Immature natural killer cell (primary cell): ENCODE results near the gene UBE2D1. TPM values are rescaled to one million over a fixed set of nuclear protein-coding genes. Genes with fewer than 3 reads are reported as not detected.

Experiments
- DNase-seq, 3 donors: peaks; one replicate each; pipeline ENCODE4 v3.0.0; 2022; ENCODE audit warnings: mixed read lengths in 1 of 3
- H3K27ac Mint-ChIP-seq, 6 donors: one replicate each; pipeline ENCODE4 v1.8.0; 2020; ENCODE audit warnings: mixed read lengths in 6 of 6, mild to moderate bottlenecking in 5 of 6, inconsistent platforms in 4 of 6, moderate library complexity in 3 of 6
- H3K27me3 Mint-ChIP-seq, 3 donors: one replicate each; pipeline ENCODE4 v1.8.0; 2020 to 2021; ENCODE audit warnings: low read depth in 3 of 3, mild to moderate bottlenecking in 3 of 3, mixed read lengths in 3 of 3, moderate library complexity in 3 of 3, inconsistent platforms in 1 of 3
- H3K36me3 Mint-ChIP-seq, 3 donors: one replicate each; pipeline ENCODE4 v1.8.0; 2020; ENCODE audit warnings: mixed read lengths in 3 of 3, inconsistent platforms in 2 of 3, mild to moderate bottlenecking in 2 of 3
- H3K4me1 Mint-ChIP-seq, 2 donors: one replicate each; pipeline ENCODE4 v1.8.0; 2020; ENCODE audit warnings: inconsistent platforms in 2 of 2, mild to moderate bottlenecking in 2 of 2, mixed read lengths in 2 of 2, moderate library complexity in 1 of 2
- H3K4me3 Mint-ChIP-seq, 5 donors: one replicate each; pipeline ENCODE4 v1.8.0; 2020; ENCODE audit warnings: mild to moderate bottlenecking in 5 of 5, mixed read lengths in 5 of 5, inconsistent platforms in 3 of 5, moderate library complexity in 3 of 5
- H3K9me3 Mint-ChIP-seq, 6 donors: one replicate each; pipeline ENCODE4 v1.8.0; 2020; ENCODE audit warnings: mild to moderate bottlenecking in 6 of 6, mixed read lengths in 6 of 6, inconsistent platforms in 4 of 6, moderate library complexity in 3 of 6
- polyA plus RNA-seq, 3 donors: library from polyadenylated mRNA; unstranded; fragments of 300-500 nt; fragmentation: Illumina TruSeq; gene quantifications; one replicate each; pipeline ENCODE4 v1.2.3, GENCODE V29; 2021

UBE2D1 gene
- polyA plus RNA-seq, 3 donors from 2014 or later = 11.7 to 23.1 (median 18.4) TPM

DNA sequence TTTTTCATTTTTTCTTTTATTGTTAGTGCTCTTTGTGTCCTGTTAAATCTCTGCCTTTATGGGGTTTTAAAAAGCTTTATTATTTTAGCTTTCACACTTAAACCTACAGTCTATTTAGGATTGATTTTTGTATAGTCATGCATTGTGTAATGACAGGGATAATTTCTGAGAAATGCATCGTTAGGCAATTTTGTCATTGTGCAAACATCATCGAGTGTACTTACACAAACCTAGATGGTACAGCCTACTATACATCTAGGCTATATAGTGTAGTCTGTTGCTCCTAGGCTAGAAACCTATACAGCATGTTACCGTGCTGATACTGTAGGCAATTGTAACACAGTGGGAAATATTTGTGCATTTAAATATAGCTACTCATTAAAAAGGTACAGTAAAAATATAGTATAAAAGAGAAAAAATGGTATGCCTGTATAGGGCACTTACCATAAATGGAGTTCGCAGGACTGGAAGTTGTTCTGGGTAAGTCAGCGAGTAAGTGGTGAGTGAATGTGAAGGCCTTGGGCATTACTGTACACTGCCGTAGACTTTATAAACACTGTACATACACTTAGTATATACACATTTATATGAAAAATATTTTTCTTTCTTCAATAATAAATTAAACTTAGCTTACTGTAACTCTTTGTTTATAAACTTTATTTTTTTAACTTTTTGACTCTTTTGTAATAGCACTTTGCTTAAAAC lies 16.0 kb downstream of the UBE2D1 start:
- Mint-ChIP-seq H3K4me3 (no peak overlapping the region), H3K9me3 (no peaks in the 10 kb centered on the region), H3K4me1 (peaks cover 19 to 31% of the 10 kb centered on the region in 2 donors), H3K36me3 (no peaks in the 10 kb centered on the region), H3K27ac (no peak overlapping the region), H3K27me3 (peaks cover 0 to 2% (median 0%) of the 10 kb centered on the region in 3 donors)
- no peak for DNase-seq

DNA sequence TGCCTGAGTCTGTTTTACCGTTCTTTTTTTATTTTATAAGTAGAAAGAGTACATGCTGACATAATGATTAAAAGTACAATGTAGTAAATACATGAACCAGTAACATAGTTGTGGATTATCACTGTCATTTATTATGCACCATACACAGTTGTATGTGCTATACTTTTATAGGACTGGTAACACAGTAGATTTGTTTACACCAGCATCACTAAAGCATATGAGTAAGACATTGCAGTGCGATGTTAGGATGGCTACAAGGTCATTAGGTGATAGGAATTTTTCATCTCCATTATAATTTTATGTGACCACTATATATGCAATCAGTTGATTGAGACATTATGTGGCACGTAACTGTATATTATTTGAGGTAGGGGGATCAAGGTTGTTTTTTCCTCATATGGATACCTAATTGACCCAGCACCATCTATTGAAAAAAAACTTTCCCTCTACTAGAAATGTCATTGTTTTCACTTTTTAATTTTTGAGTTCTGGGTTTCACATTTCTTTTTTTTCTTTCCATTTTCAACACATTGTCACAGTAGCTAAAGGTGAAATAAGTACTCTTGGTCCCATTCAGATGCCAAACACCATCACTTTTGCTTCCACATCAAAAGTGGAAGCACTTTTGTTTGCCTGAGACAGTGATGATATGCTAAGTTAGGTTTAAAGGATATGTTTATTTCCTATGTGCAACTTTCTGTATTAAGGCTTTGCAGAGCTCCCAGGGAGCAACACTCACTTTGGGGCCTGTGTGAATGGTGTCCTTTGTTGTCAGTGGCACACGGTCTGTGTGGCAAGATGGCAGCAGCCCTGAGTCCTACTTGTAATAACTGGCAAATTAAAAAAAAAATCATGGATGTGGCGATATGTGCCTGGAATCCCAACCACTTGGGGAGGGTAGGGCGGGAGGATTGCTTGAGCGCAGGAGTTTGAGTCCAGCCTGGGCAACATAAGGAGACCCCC lies 17.1 kb downstream of the UBE2D1 start:
- Mint-ChIP-seq H3K9me3 (no peaks in the 10 kb centered on the region), H3K27ac (no peak overlapping the region), H3K4me1 (peaks cover 19 to 25% of the 10 kb centered on the region in 2 donors), H3K36me3 (no peaks in the 10 kb centered on the region), H3K4me3 (no peak overlapping the region), H3K27me3 (peaks cover 0 to 2% (median 0%) of the 10 kb centered on the region in 3 donors)
- DNase-seq = no peak

DNA sequence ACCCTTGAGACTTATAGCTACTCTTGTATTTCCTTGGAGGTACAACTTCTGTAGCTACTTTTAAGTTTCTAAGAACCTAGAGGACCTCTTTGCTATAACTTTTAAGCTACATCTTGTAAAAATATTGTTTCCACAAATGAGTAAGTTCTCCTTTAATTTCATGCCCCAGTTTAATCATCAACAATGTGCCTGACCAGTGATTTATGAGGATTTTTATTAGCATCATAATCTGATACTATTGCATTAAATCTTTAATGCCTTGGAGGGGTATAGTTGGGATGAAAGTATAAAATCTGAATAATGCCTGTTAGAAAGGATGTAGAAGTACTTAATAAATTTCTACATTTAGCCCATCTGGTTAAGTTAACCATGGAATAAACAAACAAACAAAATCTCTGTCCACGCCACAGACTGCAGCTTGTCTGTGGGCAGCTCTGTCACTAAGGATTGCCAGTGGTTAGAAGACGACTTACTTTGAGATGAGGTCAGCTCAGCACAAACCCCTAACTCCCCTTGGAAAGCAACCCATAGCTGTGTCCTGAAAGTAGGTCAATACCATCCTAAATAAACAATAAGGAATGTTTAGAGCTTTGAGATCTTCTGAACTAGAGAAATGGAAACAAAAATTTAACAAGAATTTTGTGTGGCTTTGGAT lies 18.3 kb downstream of the UBE2D1 start:
- H3K9me3 Mint-ChIP-seq = no peaks in the 10 kb centered on the region
- DNase-seq = no peak
- H3K36me3 Mint-ChIP-seq = no peaks in the 10 kb centered on the region
- peak overlapping the region in 1 of 6 donors; percentile 9 for H3K27ac Mint-ChIP-seq
- peaks cover 19 to 25% of the 10 kb centered on the region in 2 donors for H3K4me1 Mint-ChIP-seq
- no peak overlapping the region for H3K4me3 Mint-ChIP-seq
- peaks cover 0 to 2% (median 0%) of the 10 kb centered on the region in 3 donors for H3K27me3 Mint-ChIP-seq

DNA sequence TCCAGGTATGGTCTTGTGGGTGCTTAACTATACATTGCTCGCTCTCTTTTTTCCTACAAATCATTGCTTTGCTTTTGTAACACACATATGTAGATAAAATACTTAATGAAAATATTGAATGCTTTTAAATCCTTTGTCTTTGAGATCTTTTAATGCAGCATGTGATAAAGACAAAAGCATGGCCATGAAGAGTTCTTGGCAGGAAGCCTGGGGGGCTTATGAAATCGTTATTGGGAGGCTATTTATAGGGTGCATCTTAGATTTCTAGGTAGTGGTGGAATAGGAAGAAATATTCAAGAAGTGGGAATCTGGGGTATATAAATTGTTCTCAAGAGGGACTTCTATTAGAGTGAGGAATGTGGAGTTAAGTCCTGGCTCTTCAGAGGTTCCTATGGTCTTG lies 21.9 kb downstream of the UBE2D1 start:
- Mint-ChIP-seq H3K4me1 (peaks cover 27 to 29% of the 10 kb centered on the region in 2 donors), H3K27ac (no peak overlapping the region), H3K9me3 (no peaks in the 10 kb centered on the region), H3K4me3 (no peak overlapping the region), H3K36me3 (peaks cover 0 to 4% (median 0%) of the 10 kb centered on the region in 3 donors), H3K27me3 (peaks cover 0 to 1% (median 0%) of the 10 kb centered on the region in 3 donors)
- no peak for DNase-seq

DNA sequence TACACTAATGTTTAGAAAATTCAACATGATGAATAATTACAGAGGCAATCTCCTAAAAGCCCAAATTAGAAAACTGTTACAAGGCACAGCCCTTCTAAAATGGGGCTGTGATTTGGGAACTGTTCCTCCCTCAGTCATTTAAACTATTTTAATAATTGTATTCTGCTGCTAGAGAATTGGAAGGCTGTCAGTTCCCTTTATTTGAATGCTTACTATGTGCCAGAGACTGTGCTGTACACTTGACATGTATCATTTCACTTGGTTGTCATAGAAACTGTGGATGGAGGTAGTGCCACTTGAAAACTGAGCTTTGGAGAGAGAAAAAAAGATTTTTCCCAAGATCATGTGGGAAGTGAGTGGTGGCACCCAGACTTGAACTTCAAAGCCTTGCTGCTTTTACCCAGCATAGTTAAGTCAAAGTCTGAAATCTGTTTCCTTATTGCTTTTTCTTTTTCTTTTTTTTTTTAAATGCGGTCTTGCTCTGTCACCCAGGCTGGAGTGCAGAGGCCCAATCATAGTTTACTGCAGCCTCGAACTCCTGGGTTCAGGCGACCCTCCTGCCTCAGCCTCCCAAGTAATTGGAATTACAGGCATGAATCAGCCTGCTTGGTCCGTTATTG lies 23.6 kb downstream of the UBE2D1 start:
- Mint-ChIP-seq H3K27ac (no peak overlapping the region), H3K4me3 (no peak overlapping the region), H3K27me3 (peaks cover 0 to 1% (median 0%) of the 10 kb centered on the region in 3 donors), H3K4me1 (peaks cover 23 to 24% of the 10 kb centered on the region in 2 donors), H3K36me3 (peaks cover 0 to 5% (median 0%) of the 10 kb centered on the region in 3 donors), H3K9me3 (no peaks in the 10 kb centered on the region)
- no peak for DNase-seq

DNA sequence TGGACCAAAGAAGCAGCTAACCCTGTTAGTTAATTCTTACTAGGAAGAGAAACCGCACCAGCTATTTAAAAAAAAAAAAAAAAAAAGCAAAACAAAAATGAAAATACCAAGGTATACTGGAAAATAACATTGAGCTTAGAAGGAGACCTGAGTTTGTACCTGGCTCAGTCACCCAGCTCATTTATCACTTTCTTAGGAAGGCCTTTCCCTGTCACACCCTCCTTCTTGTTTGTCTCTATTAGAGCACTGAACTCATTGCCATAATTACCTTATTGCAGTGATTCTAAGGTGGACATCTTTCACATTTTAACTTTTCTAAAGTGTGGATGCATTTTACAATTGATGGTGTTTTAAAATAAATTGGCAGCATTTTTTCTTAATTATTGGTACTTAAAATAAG lies 24.1 kb downstream of the UBE2D1 start:
- peaks cover 0 to 1% (median 0%) of the 10 kb centered on the region in 3 donors for H3K27me3 Mint-ChIP-seq
- no peaks in the 10 kb centered on the region for H3K9me3 Mint-ChIP-seq
- H3K4me1 Mint-ChIP-seq = peaks cover 22 to 23% of the 10 kb centered on the region in 2 donors
- H3K36me3 Mint-ChIP-seq = peaks cover 3 to 11% (median 4%) of the 10 kb centered on the region in 3 donors
- DNase-seq = no peak
- no peak overlapping the region for H3K4me3 Mint-ChIP-seq
- no peak overlapping the region for H3K27ac Mint-ChIP-seq

DNA sequence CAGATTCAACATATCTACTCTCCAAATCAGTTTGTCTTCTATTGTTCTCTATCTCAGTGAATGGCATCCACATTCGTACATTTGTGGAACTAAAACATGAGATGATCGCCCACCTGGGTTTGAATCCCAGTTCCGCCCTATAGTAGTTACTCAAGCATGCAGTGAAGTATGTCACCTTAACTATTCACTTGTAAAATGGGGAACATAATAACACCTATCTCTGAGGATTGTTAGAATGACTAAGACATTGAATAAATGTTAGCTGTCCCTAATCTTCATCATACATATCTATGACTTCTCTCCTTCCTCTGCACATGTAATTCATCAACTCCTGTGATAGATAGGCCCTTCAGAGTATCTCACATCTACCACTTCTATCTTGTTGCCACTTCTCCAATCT lies 24.7 kb downstream of the UBE2D1 start:
- Mint-ChIP-seq H3K36me3 (peaks cover 8 to 13% (median 9%) of the 10 kb centered on the region in 3 donors), H3K4me1 (peaks cover 19 to 23% of the 10 kb centered on the region in 2 donors), H3K4me3 (no peak overlapping the region), H3K27me3 (peaks cover 0 to 1% (median 0%) of the 10 kb centered on the region in 3 donors), H3K27ac (peak overlapping the region in 2 of 6 donors; percentile 2 to 4), H3K9me3 (no peaks in the 10 kb centered on the region)
- DNase-seq = no peak

DNA sequence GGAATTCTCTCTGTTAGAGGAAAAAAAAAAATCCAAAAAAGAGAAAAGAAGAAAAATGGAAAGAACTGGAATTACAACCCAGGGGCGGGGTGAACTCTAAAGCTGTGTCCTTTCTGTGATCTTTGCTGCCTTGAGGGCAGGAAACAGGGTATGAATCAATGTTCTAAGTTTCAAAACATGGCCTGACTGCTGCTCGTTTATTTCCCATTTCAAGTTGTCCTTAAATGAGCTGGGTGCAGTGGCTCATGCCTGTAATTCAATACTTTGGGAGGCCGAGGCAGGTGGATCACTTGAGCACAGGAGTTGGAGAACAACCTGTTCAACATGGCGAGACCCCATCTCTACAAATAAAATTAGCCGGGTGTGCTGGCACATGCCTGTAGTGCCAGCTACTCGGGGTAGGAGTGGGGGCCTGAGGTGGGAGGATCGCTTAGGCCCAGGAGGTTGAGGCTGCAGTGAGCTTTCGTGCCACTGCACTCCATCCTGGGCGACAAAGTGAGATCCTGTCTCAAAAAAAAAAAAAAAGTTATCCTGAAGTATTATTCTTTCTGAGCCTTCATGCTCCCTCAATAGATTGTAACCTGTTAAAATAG lies 25.7 kb downstream of the UBE2D1 start:
- Mint-ChIP-seq H3K36me3 (peaks cover 8 to 19% (median 9%) of the 10 kb centered on the region in 3 donors), H3K9me3 (no peaks in the 10 kb centered on the region), H3K4me1 (peaks cover 13 to 20% of the 10 kb centered on the region in 2 donors), H3K27ac (no peak overlapping the region), H3K4me3 (no peak overlapping the region), H3K27me3 (peaks cover 0 to 1% (median 0%) of the 10 kb centered on the region in 3 donors)
- DNase-seq = no peak

DNA sequence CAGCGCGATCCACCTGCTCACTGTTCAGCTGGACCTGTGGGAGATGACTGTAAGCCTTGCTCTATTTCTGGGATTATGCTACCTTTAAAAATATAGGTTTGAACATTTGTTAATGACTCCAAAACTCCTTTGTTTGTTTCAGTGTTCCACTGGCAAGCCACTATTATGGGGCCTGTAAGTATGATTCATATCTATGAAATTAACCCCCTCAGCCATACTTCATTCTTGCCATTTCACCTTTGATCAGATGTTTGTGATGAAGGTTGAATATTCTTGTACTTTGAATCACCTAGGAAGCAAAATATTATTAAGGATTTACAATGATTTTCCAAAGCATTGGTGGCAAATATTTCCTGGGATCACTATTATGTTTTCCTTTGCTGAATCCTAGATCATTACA lies 26.5 kb downstream of the UBE2D1 start:
- Mint-ChIP-seq H3K27ac (peak overlapping the region in 1 of 6 donors; percentile 9), H3K4me1 (peaks cover 13 to 20% of the 10 kb centered on the region in 2 donors), H3K9me3 (no peaks in the 10 kb centered on the region), H3K36me3 (peaks cover 8 to 19% (median 9%) of the 10 kb centered on the region in 3 donors), H3K27me3 (peaks cover 0 to 1% (median 0%) of the 10 kb centered on the region in 3 donors), H3K4me3 (no peak overlapping the region)
- DNase-seq = no peak

DNA sequence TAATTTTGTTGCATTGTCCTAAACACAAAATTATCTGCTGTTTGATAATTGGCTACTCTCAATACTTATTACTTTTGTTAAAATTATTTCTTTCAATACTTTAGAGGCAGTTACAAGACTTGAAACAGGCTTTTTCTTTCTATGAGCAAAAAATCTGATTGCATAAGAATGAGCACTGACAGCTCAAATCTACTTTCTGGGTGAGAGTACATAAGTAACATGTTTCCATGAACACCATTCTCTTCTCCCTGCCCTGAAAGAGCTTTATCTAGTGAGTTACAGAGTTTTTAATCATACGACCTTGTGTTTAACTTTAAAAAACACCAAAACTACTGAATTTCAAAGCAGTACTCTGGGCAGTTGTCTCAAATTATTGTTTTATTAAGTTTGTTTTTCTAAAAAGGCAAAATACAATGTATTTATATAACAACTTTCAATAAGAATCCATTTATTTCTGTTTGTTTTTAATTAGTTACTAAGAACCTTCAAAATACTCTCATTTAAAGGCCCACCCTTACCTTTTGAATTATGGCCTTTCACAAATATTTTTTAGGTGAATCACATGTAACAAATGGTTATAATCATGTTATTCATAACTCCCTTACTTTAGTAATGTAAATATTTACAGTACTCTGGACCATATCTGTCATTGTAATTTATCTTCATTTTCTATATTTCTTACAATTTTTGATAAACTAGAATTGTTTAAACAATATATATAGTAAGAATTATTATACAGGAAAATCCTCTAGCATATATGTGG lies 27.4 kb downstream of the UBE2D1 start:
- DNase-seq = no peak
- H3K4me1 Mint-ChIP-seq = peaks cover 13 to 20% of the 10 kb centered on the region in 2 donors
- no peak overlapping the region for H3K27ac Mint-ChIP-seq
- H3K4me3 Mint-ChIP-seq = no peak overlapping the region
- no peaks in the 10 kb centered on the region for H3K9me3 Mint-ChIP-seq
- H3K36me3 Mint-ChIP-seq = peaks cover 8 to 19% (median 9%) of the 10 kb centered on the region in 3 donors
- H3K27me3 Mint-ChIP-seq = peaks cover 0 to 1% (median 0%) of the 10 kb centered on the region in 3 donors

DNA sequence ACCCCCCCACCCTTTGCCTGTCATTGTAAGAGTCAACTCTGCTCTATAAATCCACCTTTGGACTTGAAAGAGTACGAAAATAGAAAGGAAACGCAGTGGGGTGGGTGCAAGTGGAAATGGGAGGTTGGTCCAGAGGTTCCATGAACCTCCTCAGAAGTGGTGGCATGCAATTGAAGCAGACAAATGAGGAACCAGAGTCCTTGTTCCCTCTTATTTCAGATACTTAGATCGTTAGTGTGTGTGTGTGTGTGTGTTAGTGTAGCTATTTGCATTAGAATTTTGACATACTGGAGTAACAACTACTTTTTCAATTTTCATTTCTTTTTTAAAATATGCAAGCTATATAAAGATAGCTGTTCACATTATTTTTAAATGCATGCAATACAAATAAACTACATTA lies 32.3 kb downstream of the UBE2D1 start:
- DNase-seq = no peak
- H3K36me3 Mint-ChIP-seq = peaks cover 9 to 14% (median 11%) of the 10 kb centered on the region in 3 donors
- H3K4me3 Mint-ChIP-seq = no peak overlapping the region
- no peaks in the 10 kb centered on the region for H3K9me3 Mint-ChIP-seq
- H3K4me1 Mint-ChIP-seq = no peaks in the 10 kb centered on the region
- no peak overlapping the region for H3K27ac Mint-ChIP-seq
- H3K27me3 Mint-ChIP-seq = no peaks in the 10 kb centered on the region

DNA sequence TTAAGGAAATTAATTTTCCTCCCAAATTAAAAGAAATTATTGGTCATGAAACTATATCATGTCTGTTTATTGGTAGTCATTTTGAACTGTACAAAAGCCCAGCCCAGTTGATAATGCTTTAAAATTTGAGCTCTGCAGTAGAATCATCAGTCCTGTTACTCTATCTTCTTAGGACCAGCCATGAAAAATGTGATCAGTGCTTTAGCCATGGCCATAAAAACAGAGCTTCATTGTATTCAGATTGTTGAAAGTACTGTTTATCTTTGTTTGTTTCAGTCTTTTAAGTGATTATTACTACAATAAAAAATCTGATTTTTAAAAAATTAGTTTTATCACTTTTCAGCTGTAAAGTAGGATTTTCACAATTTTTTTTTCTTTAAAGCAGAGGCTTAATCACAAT lies 36.7 kb downstream of the UBE2D1 start:
- Mint-ChIP-seq H3K4me3 (no peak overlapping the region), H3K9me3 (no peaks in the 10 kb centered on the region)

More for the DNA sequence above, 36.7 kb downstream of the UBE2D1 start:
- DNase-seq = no peak
- H3K27ac Mint-ChIP-seq = no peak overlapping the region
- H3K27me3 Mint-ChIP-seq = no peaks in the 10 kb centered on the region
- H3K4me1 Mint-ChIP-seq = no peaks in the 10 kb centered on the region
- H3K36me3 Mint-ChIP-seq = peaks cover 0 to 3% (median 0%) of the 10 kb centered on the region in 3 donors
